ENCODE measurements around the gene CAMK1D.

DNA sequence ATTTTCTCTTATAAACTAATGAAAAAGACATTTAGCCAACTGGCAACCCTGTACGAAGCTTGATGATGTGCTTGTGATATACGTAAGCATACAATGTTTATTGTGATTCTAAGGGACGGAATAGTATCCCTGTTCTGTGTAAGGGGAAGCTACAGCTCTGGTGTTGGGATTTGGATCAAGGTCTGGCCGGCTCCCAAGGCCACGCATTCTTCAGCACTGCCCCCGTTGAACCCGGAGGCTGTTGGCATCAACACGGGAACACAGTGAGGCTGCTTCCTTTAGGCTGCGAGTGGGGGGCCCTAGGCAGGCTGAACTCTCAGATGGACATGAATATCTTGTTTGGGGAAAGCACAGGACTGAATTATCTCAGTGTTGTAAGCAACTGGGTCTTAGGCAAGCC is 180.6 kb downstream of the CAMK1D start:
- TF ChIP-seq CTCF (IDR thresholded peaks at IDR 0.05; ENCODE audit: poor library complexity) (no peak), EZH2 (IDR thresholded peaks at IDR 0.05; ENCODE audit: borderline replicate concordance) (no peak)

Measured in hepatocyte (in vitro differentiated cells).